ENCODE results near the gene MSH3.
"Not testable (repeated sequence)": the region's sequence is repeated elsewhere in the genome, so short reads cannot be mapped to it uniquely, and the experiment has no call there.

MSH3 gene

DNA sequence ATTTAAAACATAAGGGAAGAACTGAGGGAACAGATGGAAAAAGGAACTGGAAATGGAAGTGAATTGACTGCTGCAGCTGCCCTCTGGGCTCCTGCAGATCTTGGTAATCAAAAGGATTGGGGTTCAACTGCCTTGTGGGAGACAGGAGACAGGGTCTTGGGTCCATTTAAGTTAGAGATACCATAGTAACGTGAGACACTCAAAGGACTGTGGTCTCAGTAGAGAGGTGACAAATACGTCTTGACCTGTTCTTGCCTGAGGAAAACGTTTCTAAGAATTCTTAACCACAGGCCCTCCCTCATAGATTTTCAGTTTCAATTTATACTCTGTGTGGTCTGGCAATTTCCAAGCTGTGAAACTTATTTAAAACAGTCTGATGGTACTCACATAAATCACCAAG is 101.2 kb downstream of the MSH3 start:
- no peak for DNase-seq (ENCODE audit: low read depth)

GRCh38 chr5:80756292-80756691 is 101.8 kb downstream of the MSH3 start:
- no peak for DNase-seq (ENCODE audit: low read depth)

DNA sequence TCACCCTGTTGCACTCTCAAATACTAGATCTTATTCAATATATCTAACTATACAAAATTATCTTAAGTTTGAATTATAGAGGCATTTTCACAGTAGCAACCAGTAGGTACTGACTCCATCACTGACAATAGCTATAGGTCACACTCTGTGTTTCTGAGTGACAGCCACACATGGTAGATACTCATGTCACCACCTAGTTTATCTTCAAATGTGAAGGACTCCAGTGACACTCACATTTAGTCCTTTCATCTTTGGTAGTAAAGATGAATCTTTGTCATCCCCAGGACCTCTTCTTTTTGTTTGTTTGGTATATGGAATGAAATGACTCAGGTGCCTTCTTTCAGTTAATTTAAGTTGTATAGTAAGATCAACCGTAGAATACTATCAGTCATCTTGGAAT is 102.8 kb downstream of the MSH3 start:
- no peak for DNase-seq (ENCODE audit: low read depth)

- DNase-seq (ENCODE audit: low read depth), result no peak
Measured at GRCh38 chr5:80759866-80760577, 105.6 kb downstream of the MSH3 start.

GRCh38 chr5:80760680-80761079 is 106.2 kb downstream of the MSH3 start:
- no peak for DNase-seq (ENCODE audit: low read depth)

GRCh38 chr5:80761176-80761575 is 106.7 kb downstream of the MSH3 start:
- DNase-seq (ENCODE audit: low read depth), result no peak

GRCh38 chr5:80761966-80762365 is 107.5 kb downstream of the MSH3 start:
- no peak for DNase-seq (ENCODE audit: low read depth)

GRCh38 chr5:80762573-80762972 is 108.1 kb downstream of the MSH3 start:
- DNase-seq (ENCODE audit: low read depth), result no peak

DNA sequence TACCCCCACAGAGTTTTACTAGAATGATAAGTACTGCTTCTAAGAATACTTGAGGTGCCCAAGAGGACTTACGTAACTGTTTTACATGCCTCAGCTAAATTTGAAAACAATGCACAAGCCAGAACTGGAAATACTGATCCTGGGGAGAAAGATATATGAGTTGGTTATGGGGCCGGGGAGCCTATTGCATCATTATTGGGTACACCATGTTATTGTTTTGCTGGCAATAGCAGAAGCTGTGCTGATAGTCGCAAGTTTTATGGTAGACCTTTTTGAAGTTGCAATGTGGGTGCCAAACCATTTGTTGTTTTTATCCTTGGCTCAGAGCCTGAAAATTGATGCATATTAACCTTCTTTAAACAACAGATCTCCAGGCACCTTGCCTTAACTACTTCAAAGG is 108.8 kb downstream of the MSH3 start:
- no peak for DNase-seq (ENCODE audit: low read depth)

DNA sequence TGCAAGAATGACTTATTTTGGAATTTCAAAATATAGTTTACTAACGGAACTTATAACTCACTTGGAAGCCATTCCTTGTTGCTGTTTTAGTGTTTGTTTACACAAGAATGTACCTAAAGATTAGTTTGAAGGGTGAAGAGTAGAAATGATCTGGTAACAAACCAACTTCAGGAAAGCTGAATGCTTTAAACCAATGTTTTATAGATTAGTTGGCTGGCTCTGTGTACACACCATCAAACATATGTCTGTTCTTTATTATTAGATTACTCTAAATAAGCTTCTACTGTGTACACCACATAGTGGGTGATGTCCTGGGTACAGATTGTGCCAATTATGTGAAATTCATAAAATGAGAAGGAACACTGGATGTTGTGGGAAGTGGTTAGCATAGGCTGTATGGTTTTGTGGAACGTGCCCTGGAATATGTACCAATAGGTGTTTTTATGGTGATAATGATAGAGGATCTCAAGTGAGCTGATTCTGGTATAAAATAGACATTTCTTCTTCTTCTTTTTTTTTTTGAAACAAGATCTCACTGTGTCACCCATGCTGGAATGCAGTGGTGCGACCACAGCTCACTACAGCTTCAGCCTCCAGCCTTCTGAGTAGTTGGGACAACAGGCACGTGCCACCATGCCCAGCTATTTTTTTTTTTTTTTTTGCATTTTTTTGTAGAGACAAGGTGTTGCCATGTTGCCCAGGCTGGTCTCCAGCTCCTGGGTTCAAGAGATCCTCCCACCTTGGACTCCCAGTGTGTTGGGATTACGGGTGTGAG is 109.6 kb downstream of the MSH3 start:
- DNase-seq (ENCODE audit: low read depth), result no peak

DNA sequence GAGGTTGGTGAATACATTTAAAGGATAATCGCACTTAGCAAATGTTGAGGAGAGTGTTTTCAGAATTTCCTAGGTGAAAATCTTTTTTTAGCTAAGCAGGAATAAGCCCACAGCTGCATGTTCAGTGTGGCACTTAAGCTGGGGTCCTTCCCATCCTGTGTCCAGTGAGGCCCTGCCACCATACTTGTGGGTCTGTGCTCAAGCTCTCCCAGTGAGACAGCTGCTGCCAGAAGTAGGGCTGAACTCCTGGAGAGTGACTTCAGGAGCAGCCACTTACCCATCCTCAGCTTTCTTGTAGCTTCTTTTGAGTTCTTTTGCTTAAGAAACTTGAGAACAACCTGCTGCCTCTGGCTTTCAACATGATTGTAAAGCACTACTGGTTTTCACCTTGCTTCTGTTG is 110.3 kb downstream of the MSH3 start:
- DNase-seq (ENCODE audit: low read depth), result no peak

GRCh38 chr5:80777347-80778287 is 123.2 kb downstream of the MSH3 start:
- DNase-seq (ENCODE audit: low read depth), result no peak

DNA sequence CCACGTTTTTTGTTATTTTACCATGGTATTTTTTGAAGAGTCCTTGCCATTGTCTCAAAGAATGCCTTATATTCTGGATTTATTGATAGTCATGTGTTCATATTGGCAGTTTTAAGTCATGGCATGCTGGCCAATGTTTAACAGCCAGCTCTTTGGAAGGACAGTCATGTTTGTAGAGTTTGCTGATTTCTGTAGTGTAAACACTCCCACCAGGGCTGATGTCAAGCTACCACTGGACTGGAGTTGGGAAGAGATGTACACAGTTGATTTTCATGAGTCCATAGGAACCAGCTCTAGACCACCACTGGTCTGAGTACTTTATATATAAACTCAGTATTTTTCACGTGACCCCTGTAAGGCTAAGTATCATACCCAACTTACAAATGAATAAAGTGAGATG is 125.6 kb downstream of the MSH3 start:
- no peak for DNase-seq (ENCODE audit: low read depth)

GRCh38 chr5:80780761-80781285 is 126.4 kb downstream of the MSH3 start:
- DNase-seq (ENCODE audit: low read depth), result no peak

DNA sequence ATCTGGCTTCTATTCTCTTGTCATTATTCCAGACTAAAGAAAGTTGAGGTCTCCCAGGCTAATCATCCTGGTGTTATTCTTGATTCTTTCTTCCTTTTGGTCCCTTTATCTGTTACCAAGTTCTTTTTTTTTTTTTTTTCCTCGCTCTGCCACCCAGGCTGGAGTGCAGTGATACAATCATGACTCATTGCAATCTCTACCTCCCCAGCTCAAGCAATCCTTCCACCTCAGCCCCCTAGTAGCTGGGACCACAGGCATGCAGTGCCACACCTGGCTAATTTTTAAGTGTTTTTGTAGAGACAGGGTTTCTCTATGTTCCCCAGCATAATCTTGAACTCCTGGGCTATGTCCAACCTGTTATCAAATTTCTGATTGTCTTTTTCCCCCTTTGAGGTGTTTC is 126.9 kb downstream of the MSH3 start:
- DNase-seq (ENCODE audit: low read depth), result no peak

- DNase-seq (ENCODE audit: low read depth), result no peak
Measured at GRCh38 chr5:80782626-80783025, 128.2 kb downstream of the MSH3 start.

- DNase-seq (ENCODE audit: low read depth), result not testable (repeated sequence)
Measured at GRCh38 chr5:80783751-80784150, 129.3 kb downstream of the MSH3 start.

- no peak for DNase-seq (ENCODE audit: low read depth)
Measured at GRCh38 chr5:80784451-80784850, 130.0 kb downstream of the MSH3 start.

GRCh38 chr5:80789319-80790016 is 135.0 kb downstream of the MSH3 start:
- not testable (repeated sequence) for DNase-seq (ENCODE audit: low read depth)

- no peak for DNase-seq (ENCODE audit: low read depth)
Measured at GRCh38 chr5:80790698-80791097, 136.2 kb downstream of the MSH3 start.

DNA sequence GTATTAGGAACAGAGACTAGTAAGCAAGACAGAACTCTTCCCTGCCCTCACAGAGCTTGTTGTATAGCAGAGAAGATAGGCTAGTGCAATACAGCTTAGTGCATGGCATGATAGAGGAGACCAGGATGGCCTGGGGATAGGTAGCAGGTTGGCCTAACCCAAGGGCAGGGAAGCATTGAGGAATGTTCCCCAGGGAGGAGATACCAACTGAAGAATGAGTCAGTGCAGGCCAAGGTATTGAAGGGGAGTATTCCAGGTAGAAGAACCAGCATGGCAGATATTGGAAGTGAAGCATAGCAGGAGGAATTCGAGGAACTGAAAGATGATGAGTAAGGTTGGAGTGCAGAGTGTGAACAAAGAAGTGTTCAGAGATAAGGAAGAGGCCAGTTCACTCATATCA is 138.9 kb downstream of the MSH3 start:
- DNase-seq (ENCODE audit: low read depth), result no peak

GRCh38 chr5:80796846-80797245 is 142.4 kb downstream of the MSH3 start:
- no peak for DNase-seq (ENCODE audit: low read depth)

All from activated T-helper 9 cell treated with anti-CD3 and anti-CD28 coated beads, Interleukin-2, amount 50 U/mL, for 16 hours (primary cell).